Measurements from ENCODE around the gene TLK2.

- TF ChIP-seq CTCF (IDR thresholded peaks at IDR 0.05; ENCODE audit: low read depth, low read length), result no peak
- no peak for TF ChIP-seq POLR2A (IDR thresholded peaks at IDR 0.05; ENCODE audit: extremely low read depth, insufficient read length)
- TF ChIP-seq MYC (IDR thresholded peaks at IDR 0.05; ENCODE audit: low read depth, low read length), result no peak
Measured at GRCh38 chr17:62648251-62648955, 169.8 kb downstream of the TLK2 start.

Measured in NB4 (cell line).